IMR-90 (cell line): ENCODE measurements around the gene ERC2. TPM values are rescaled to one million over a fixed set of nuclear protein-coding genes. Genes with fewer than 3 reads are reported as not detected.

Experiments used
- ATAC-seq: fragments of 200-7000 bp; cut with Tn5 transposase; 2 replicates; pipeline ENCODE4 v1.9.1; 2020; ENCODE audit warnings: low read depth, mild to moderate bottlenecking, moderate library complexity
- BruUV-seq: library from RNA; stranded (reverse); fragments of 400-500 nt; replicated peaks from 2 replicates; lab custom pipeline; 2021; lab: Mats Ljungman, UMichigan
- CTCF ChIA-PET: fragments of 300-600 bp; formaldehyde crosslinking; extraction: SDS; loops from one replicate; lab custom pipeline; 2021; ENCODE audit warnings: antibody characterized with exemption; lab: Yijun Ruan, JAX
- POLR2A ChIA-PET: fragments of 300-600 bp; sonication (Branson Sonifier 250); formaldehyde crosslinking; loops from one replicate; lab custom pipeline; 2022; ENCODE audit warnings: antibody characterized with exemption; ENCODE audit not compliant: unreplicated experiment; lab: Charles Lee
- DNase-seq: peaks from one replicate; pipeline ENCODE4 v3.0.0; 2013
- H2AFZ ChIP-seq: replicated peaks from 2 replicates; pipeline ENCODE3; 2013; ENCODE audit warnings: low read length, mild to moderate bottlenecking; ENCODE audit not compliant: poor library complexity
- H2AK5ac ChIP-seq: 2 replicates; pipeline ENCODE4 v1.6.1; 2013; ENCODE audit warnings: low read depth, low read length, inconsistent platforms
- H2AK9ac ChIP-seq: replicated peaks from 2 replicates; pipeline ENCODE3; 2013; ENCODE audit warnings: mild to moderate bottlenecking, low read depth, low read length, moderate library complexity; ENCODE audit not compliant: poor library complexity
- H2BK120ac ChIP-seq: 2 replicates; pipeline ENCODE4 v1.6.1; 2013; ENCODE audit warnings: low read depth, low read length, inconsistent platforms
- H2BK15ac ChIP-seq: 3 replicates; pipeline ENCODE4 v1.6.1; 2013; ENCODE audit warnings: low read depth, low read length, inconsistent platforms
- H2BK20ac ChIP-seq: 2 replicates; pipeline ENCODE4 v1.6.1; 2013; ENCODE audit warnings: low read depth, mild to moderate bottlenecking, inconsistent platforms, low read length, moderate library complexity
- H2BK5ac ChIP-seq: 2 replicates; pipeline ENCODE4 v1.6.1; 2013; ENCODE audit warnings: mild to moderate bottlenecking, low read depth, low read length, inconsistent platforms; ENCODE audit not compliant: poor library complexity, severe bottlenecking
- H3K14ac ChIP-seq: replicated peaks from 2 replicates; pipeline ENCODE4 v1.6.1; 2013; ENCODE audit warnings: low read depth, low read length, inconsistent platforms
- H3K18ac ChIP-seq: 2 replicates; pipeline ENCODE4 v1.6.1; 2013; ENCODE audit warnings: low read depth, low read length, control low read depth
- H3K23ac ChIP-seq: 2 replicates; pipeline ENCODE4 v1.6.1; 2013; ENCODE audit warnings: low read depth, low read length, inconsistent platforms
- H3K27ac ChIP-seq: 2 replicates; pipeline ENCODE4 v1.5.1; 2013; ENCODE audit warnings: mild to moderate bottlenecking, control low read depth, low read length; ENCODE audit not compliant: insufficient read depth
- H3K27me3 ChIP-seq: 2 replicates; pipeline ENCODE4 v1.6.1; 2013; ENCODE audit warnings: low read length; ENCODE audit not compliant: control insufficient read depth, insufficient read depth
- H3K36me3 ChIP-seq: 2 replicates; pipeline ENCODE4 v1.6.1; 2013; ENCODE audit warnings: low read length, mixed read lengths; ENCODE audit not compliant: control insufficient read depth, insufficient read depth
- H3K4ac ChIP-seq: 2 replicates; pipeline ENCODE4 v1.6.1; 2013; ENCODE audit warnings: low read depth, low read length, inconsistent platforms
- H3K4me1 ChIP-seq: 2 replicates; pipeline ENCODE4 v1.6.1; 2013; ENCODE audit warnings: low read length, mixed read lengths; ENCODE audit not compliant: control insufficient read depth, insufficient read depth
- H3K4me2 ChIP-seq: 2 replicates; pipeline ENCODE4 v1.6.1; 2013; ENCODE audit warnings: low read depth, mild to moderate bottlenecking, control low read depth, low read length, moderate library complexity
- H3K4me3 ChIP-seq: 2 replicates; pipeline ENCODE4 v1.5.1; 2013; ENCODE audit warnings: low read depth, mild to moderate bottlenecking, control low read depth, low read length, moderate library complexity; ENCODE audit not compliant: insufficient read depth
- H3K56ac ChIP-seq: 2 replicates; pipeline ENCODE4 v1.6.1; 2013; ENCODE audit warnings: low read length, inconsistent platforms; ENCODE audit not compliant: insufficient read depth; ENCODE audit errors: extremely low read depth
- H3K79me1 ChIP-seq, 2 experiments: 2 replicates each; pipeline ENCODE4 v1.6.1; 2013; ENCODE audit warnings: low read length in 2 of 2, inconsistent platforms in 1 of 2, low read depth in 1 of 2
- H3K9ac ChIP-seq: 2 replicates; pipeline ENCODE4 v1.6.1; 2013; ENCODE audit warnings: low read depth, low read length, control low read depth
- H3K9me1 ChIP-seq: 2 replicates; pipeline ENCODE4 v1.6.1; 2013; ENCODE audit warnings: low read length, inconsistent platforms; ENCODE audit not compliant: insufficient read depth
- H3K9me3 ChIP-seq: 2 replicates; pipeline ENCODE4 v1.6.1; 2013; ENCODE audit warnings: low read length; ENCODE audit not compliant: control insufficient read depth, insufficient read depth
- H4K20me1 ChIP-seq: 2 replicates; pipeline ENCODE4 v1.6.1; 2013; ENCODE audit warnings: low read length, inconsistent platforms; ENCODE audit not compliant: insufficient read depth
- H4K5ac ChIP-seq: 2 replicates; pipeline ENCODE4 v1.6.1; 2013; ENCODE audit warnings: mild to moderate bottlenecking, low read depth, low read length, control low read depth
- H4K8ac ChIP-seq, 2 experiments: 2 replicates each; pipeline ENCODE4 v1.6.1; 2013; ENCODE audit warnings: low read depth in 2 of 2, low read length in 2 of 2, control low read depth in 1 of 2, inconsistent platforms in 1 of 2
- H4K91ac ChIP-seq: 2 replicates; pipeline ENCODE4 v1.6.1; 2013; ENCODE audit warnings: low read depth, low read length, inconsistent platforms; ENCODE audit not compliant: insufficient read depth
- CEBPB ChIP-seq: IDR thresholded peaks from 2 replicates; pipeline ENCODE4 v1.6.1; 2012; ENCODE audit warnings: low read depth, low read length, improper control_type of control experiment
- MAFK ChIP-seq: IDR thresholded peaks from 2 replicates; pipeline ENCODE4 v1.6.1; 2012; ENCODE audit warnings: low read depth, low read length, improper control_type of control experiment
- WGBS, 2 experiments: methylation state at CpG; one replicate each; pipeline versions ENCODE4 v1.1.5 to v1.1.7; 2013; ENCODE audit warnings: missing lambda C conversion rate in 2 of 2; ENCODE audit not compliant: insufficient read length in 1 of 2; ENCODE audit errors: extremely low coverage in 2 of 2; 5-methylcytosine and 5-hydroxymethylcytosine counted together
- dilution Hi-C: fragments of 300-500 bp; cut with HindIII; formaldehyde crosslinking; loops from one replicate; pipeline ENCODE4 v1.14.3; 2018; ENCODE audit warnings: low sequenced_read_pairs; ENCODE audit not compliant: unreplicated experiment
- in situ Hi-C: fragments of 300-500 bp; cut with MboI; formaldehyde crosslinking; loops from 3 replicates; pipeline ENCODE4 v1.14.3; 2019; ENCODE audit warnings: low sequenced_read_pairs, inconsistent platforms, mixed read lengths
- intact Hi-C: fragments of 100-400 bp; cut with micrococcal nuclease; formaldehyde crosslinking; loops from 2 replicates; pipeline ENCODE4 v1.10.0; 2022
- polyA plus RNA-seq, 3 experiments: library from polyadenylated mRNA; depleted of rRNA; stranded (reverse); fragments of >200 nt; gene quantifications; 2 replicates each; pipeline ENCODE4 v1.2.3, GENCODE V29; 2012; ENCODE audit warnings: low replicate concordance in 1 of 3
- total RNA-seq: library from RNA; depleted of rRNA; stranded (reverse); fragments of >200 nt; gene quantifications from 2 replicates; pipeline ENCODE4 v1.2.3, GENCODE V29; 2012

Gene ERC2
- total and polyA plus RNA-seq, 2 of the 4 experiments (the other 2 are of a cell fraction): 0.17 to 0.18 TPM

DNA sequence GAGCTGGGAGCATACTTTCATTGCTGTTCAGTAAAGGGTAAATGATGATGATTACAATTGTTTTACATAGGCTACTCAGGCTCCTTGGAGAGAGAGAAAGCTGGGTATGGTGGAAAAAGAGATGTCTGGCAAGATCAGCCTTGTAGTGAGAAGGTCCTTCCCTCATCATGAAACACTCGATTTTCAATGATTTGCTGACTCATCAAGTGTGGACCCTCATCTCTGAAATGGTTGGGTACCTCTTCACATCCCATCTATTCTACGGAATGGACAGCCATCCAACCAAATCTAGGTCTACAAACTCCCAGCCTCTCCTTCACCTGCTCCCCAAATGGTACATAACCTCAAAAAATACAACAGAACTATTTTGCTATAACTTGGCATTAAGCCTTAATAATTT is 610.6 kb downstream of the ERC2 start:
- H3K18ac ChIP-seq: no peak overlapping the region
- no TSS peak for BruUV-seq
- ChIA-PET CTCF (no interaction called here), POLR2A (no interaction called here)
- H3K14ac ChIP-seq: no peak overlapping the region; the same call in 1 of the 2 replicates
- no peak for DNase-seq
- H4K20me1 ChIP-seq: no peaks in the 10 kb centered on the region
- H2AK5ac ChIP-seq: no peak overlapping the region
- ATAC-seq: no peak
- intact Hi-C loops: no loop called here
- no peaks in the 10 kb centered on the region for H3K36me3 ChIP-seq
- no peaks in the 10 kb centered on the region; the same call in 1 of the 2 replicates for H3K9me1 ChIP-seq
- no peak overlapping the region for H2BK120ac ChIP-seq
- in situ Hi-C loops: no loop called here
- TF ChIP-seq MAFK (peak; percentile 97), CEBPB (no peak)
- H2BK15ac ChIP-seq: 0 out of 3 replicates have a peak overlapping the region, but pooled peaks have one; percentile 3
- H3K4me2 ChIP-seq: no peak overlapping the region
- no peak overlapping the region for H2BK20ac ChIP-seq
- H3K9me3 ChIP-seq: no peaks in the 10 kb centered on the region
- H2BK5ac ChIP-seq: no peak overlapping the region
- no peak overlapping the region for H4K8ac ChIP-seq
- H4K91ac ChIP-seq: no peak overlapping the region
- peaks cover 18% of the 10 kb centered on the region; the same call in 1 of the 2 replicates for H3K4me1 ChIP-seq
- no peaks in the 10 kb centered on the region; the same call in 1 of the 2 replicates for H3K27me3 ChIP-seq
- H3K9ac ChIP-seq: no peak overlapping the region
- H3K4ac ChIP-seq: no peak overlapping the region
- no peak overlapping the region for H3K23ac ChIP-seq
- no peak overlapping the region for H3K4me3 ChIP-seq
- no peak overlapping the region for H4K5ac ChIP-seq
- dilution Hi-C loops: no loop called here
- no peak overlapping the region for H3K27ac ChIP-seq
- no peaks in the 10 kb centered on the region for H3K79me1 ChIP-seq
- H2AFZ ChIP-seq: no peak overlapping the region
- H2AK9ac ChIP-seq: no peak overlapping the region
- WGBS, 2 experiments: no CpG with 5 or more reads among the region's 2 CpGs
- H3K56ac ChIP-seq: no peak overlapping the region
